Frontal cortex (tissue), 4 donors: ENCODE results near the gene LRIG1. TPM values are rescaled to one million over a fixed set of nuclear protein-coding genes. Genes with fewer than 3 reads are reported as not detected.

Source experiments
- DNase-seq, 2 donors: peaks; one replicate each; pipeline ENCODE4 v3.0.0; 2012; ENCODE audit warnings: low spot score in 2 of 2
- FAIRE-seq: peaks from 2 replicates; lab custom pipeline; 2012; peaks lifted over from hg19 to GRCh38; lab: Jason Lieb, UNC
- total RNA-seq: library from RNA; depleted of rRNA; stranded (reverse); fragments of >200 nt; gene quantifications from one replicate; pipeline ENCODE4 v1.2.3, GENCODE V29; 2014
- donor health status: control.
- donor health status: control.
- donor health status: control.

The LRIG1 gene
- total RNA-seq, 1 donor from 2014 or later, result 51.8 TPM

DNA sequence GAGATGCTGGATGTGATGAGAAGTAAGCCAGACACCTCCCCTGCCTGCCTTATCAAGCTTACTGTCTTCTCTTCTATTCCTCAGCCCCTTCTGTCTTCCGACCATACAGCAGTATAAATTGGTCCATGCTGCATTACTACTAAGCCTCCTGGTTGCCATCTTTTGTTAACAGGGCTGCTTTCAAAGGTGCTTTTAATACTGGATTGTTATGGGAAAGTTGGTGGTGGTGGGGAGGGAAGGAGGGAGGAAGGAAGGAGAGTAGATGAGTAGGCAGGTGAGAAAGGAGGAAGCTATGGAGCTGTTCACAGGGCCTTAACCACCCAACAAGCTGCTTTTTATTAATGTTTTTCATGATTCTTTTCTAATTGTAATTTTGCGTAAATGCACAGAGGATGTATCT lies 165.2 kb downstream of the LRIG1 start:
- no peak for FAIRE-seq

More for the DNA sequence above, 165.2 kb downstream of the LRIG1 start:
- DNase-seq, result no peak
